Endothelial cell of umbilical vein (primary cell): ENCODE data around the gene NEXMIF. TPM values are rescaled to one million over a fixed set of nuclear protein-coding genes. Genes with fewer than 3 reads are reported as not detected.
"Not testable (repeated sequence)": the region's sequence is repeated elsewhere in the genome, so short reads cannot be mapped to it uniquely, and the experiment has no call there.

Source experiments
- BruUV-seq: library from RNA; stranded (reverse); fragments of 400-500 nt; replicated peaks from 2 replicates; lab custom pipeline; 2021; lab: Mats Ljungman, UMichigan
- CTCF ChIA-PET: fragments of 300-600, 350-600 bp; sonication (Branson Sonifier 250); formaldehyde crosslinking; loops from one replicate; lab custom pipeline; 2021; ENCODE audit warnings: antibody characterized with exemption, inconsistent platforms; lab: Charles Lee
- POLR2A ChIA-PET: fragments of 300-600, 350-600 bp; sonication (Branson Sonifier 250); formaldehyde crosslinking; loops from one replicate; lab custom pipeline; 2021; ENCODE audit warnings: antibody characterized with exemption, inconsistent platforms; lab: Charles Lee
- DNase-seq: peaks from one replicate; pipeline ENCODE4 v3.0.0-alpha.2; 2011; ENCODE audit warnings: low read depth, low spot score
- FAIRE-seq: peaks from 2 replicates; lab custom pipeline; 2011; peaks lifted over from hg19 to GRCh38; lab: Jason Lieb, UNC
- H2AFZ ChIP-seq: 2 replicates; pipeline ENCODE4 v1.6.0; 2012; ENCODE audit warnings: low read depth, low read length, control low read depth, inconsistent platforms
- H3K27ac ChIP-seq: 2 replicates; pipeline ENCODE4 v1.5.1; 2011; ENCODE audit warnings: low read depth, mild to moderate bottlenecking, control low read depth, low read length, moderate library complexity; ENCODE audit not compliant: insufficient read depth
- H3K27me3 ChIP-seq, 2 experiments: 2 replicates each; pipeline versions ENCODE4 v1.6.0 to v1.6.1; 2011; ENCODE audit warnings: low read length in 2 of 2, mixed read lengths in 1 of 2; ENCODE audit not compliant: control insufficient read depth in 2 of 2, insufficient read depth in 2 of 2
- H3K36me3 ChIP-seq, 2 experiments: 2 replicates in 1 of 2; 3 replicates in 1 of 2; pipeline ENCODE4 v1.5.1; 2011; ENCODE audit warnings: low read length in 2 of 2, mild to moderate bottlenecking in 1 of 2, moderate library complexity in 1 of 2; ENCODE audit not compliant: control insufficient read depth in 2 of 2, insufficient read depth in 2 of 2; ENCODE audit errors: extremely low read depth in 1 of 2
- H3K4me1 ChIP-seq: 3 replicates; pipeline ENCODE4 v1.5.1; 2011; ENCODE audit warnings: mild to moderate bottlenecking, low read length; ENCODE audit not compliant: control insufficient read depth, insufficient read depth; ENCODE audit errors: extremely low read depth
- H3K4me2 ChIP-seq: 2 replicates; pipeline ENCODE4 v1.6.1; 2011; ENCODE audit warnings: low read length, control low read depth, mixed read lengths; ENCODE audit not compliant: insufficient read depth
- H3K4me3 ChIP-seq, 3 experiments: fragments of 200-600 bp in 1 of 3; sonication (generic), shearing (Covaris generic) in 1 of 3; replicated peaks in 1 of 3; 2 replicates each; pipeline ENCODE4 v1.5.1; 2011 to 2016; ENCODE audit warnings: control low read depth in 3 of 3, low read length in 3 of 3, mild to moderate bottlenecking in 2 of 3, inconsistent platforms in 1 of 3, low read depth in 1 of 3, moderate library complexity in 1 of 3; ENCODE audit not compliant: insufficient read depth in 1 of 3
- H3K79me2 ChIP-seq: 2 replicates; pipeline ENCODE4 v1.6.0; 2012; ENCODE audit warnings: low read length, inconsistent platforms; ENCODE audit not compliant: control insufficient read depth, insufficient read depth
- H3K9ac ChIP-seq: replicated peaks from 2 replicates; pipeline ENCODE3; 2011; ENCODE audit warnings: low read length, control low read depth; ENCODE audit not compliant: insufficient read depth; ENCODE audit errors: extremely low read depth
- H3K9me1 ChIP-seq: replicated peaks from 3 replicates; pipeline ENCODE4 v1.6.0; 2011; ENCODE audit warnings: mild to moderate bottlenecking, low read length; ENCODE audit not compliant: control insufficient read depth, insufficient read depth; ENCODE audit errors: extremely low read depth
- H3K9me3 ChIP-seq: replicated peaks from 2 replicates; pipeline ENCODE4 v1.5.1; 2012; ENCODE audit warnings: low read length, inconsistent platforms; ENCODE audit not compliant: control insufficient read depth, insufficient read depth
- H4K20me1 ChIP-seq: replicated peaks from 2 replicates; pipeline ENCODE3; 2011; ENCODE audit warnings: mild to moderate bottlenecking, low read length; ENCODE audit not compliant: control insufficient read depth, insufficient read depth; ENCODE audit errors: extremely low read depth
- FOS ChIP-seq: IDR thresholded peaks from 2 replicates; pipeline ENCODE4 v1.6.1; 2011; ENCODE audit warnings: mild to moderate bottlenecking, low read length, moderate library complexity, borderline replicate concordance; ENCODE audit not compliant: insufficient read depth
- MAX ChIP-seq: IDR thresholded peaks from 2 replicates; pipeline ENCODE4 v1.6.1; 2011; ENCODE audit not compliant: insufficient read depth, insufficient read length
- dilution Hi-C: fragments of 300-500 bp; cut with MboI; formaldehyde crosslinking; loops from one replicate; pipeline ENCODE4 v1.15.0; 2019; ENCODE audit warnings: low sequenced_read_pairs; ENCODE audit not compliant: extremely low pct_ligation_motif_present
- intact Hi-C: fragments of 100-400 bp; cut with micrococcal nuclease; formaldehyde crosslinking; loops from one replicate; pipeline ENCODE4 v1.10.0; 2022
- polyA plus RNA-seq, 4 experiments: library from polyadenylated mRNA; depleted of rRNA in 3 of 4; stranded (reverse) in 3 of 4; unstranded in 1 of 4; fragments of >200 nt; gene quantifications; 2 replicates each; pipeline versions ENCODE4 v1.2.1 to v1.2.3, GENCODE V29; 2011 to 2012; ENCODE audit warnings: missing spikeins in 1 of 4
- total RNA-seq: library from RNA; stranded (reverse); gene quantifications from 2 replicates; pipeline ENCODE4 v1.2.3, GENCODE V29; 2021

NEXMIF gene
- total and polyA plus RNA-seq, 2 donors (not counting 3 experiments of a cell fraction or from before 2014, with no cell fraction given), result not detected

- Histone ChIP-seq H3K9me3 (no peaks in the 10 kb centered on the region), H3K4me3 (no peak overlapping the region), H3K9ac (no peak overlapping the region), H3K4me1 (no peaks in the 10 kb centered on the region), H4K20me1 (no peaks in the 10 kb centered on the region), H3K79me2 (no peaks in the 10 kb centered on the region), H3K27me3 (no peaks in the 10 kb centered on the region), H3K4me2 (no peak overlapping the region), H3K27ac (no peak overlapping the region), H3K36me3 (no peaks in the 10 kb centered on the region), H2AFZ (no peak overlapping the region), H3K9me1 (no peaks in the 10 kb centered on the region)
- intact Hi-C loops, result no loop called here
- FAIRE-seq (no peak), DNase-seq (no peak)
- no TSS peak for BruUV-seq
- CTCF ChIA-PET, result no interaction called here
- POLR2A ChIA-PET, result no interaction called here
- dilution Hi-C loops, result no loop called here
- TF ChIP-seq MAX (no peak), FOS (no peak)
These were observed 220.0 kb downstream of the NEXMIF start for GRCh38 chrX:74705269-74705668.

- FAIRE-seq, POLR2A ChIA-PET, DNase-seq, intact Hi-C loops, H3K9me3 ChIP-seq, H3K4me3 ChIP-seq, dilution Hi-C loops, CTCF ChIA-PET, BruUV-seq, H3K4me2 ChIP-seq, H2AFZ ChIP-seq, H3K27me3 ChIP-seq, H3K36me3 ChIP-seq, H3K9me1 ChIP-seq, H3K4me1 ChIP-seq, H3K9ac ChIP-seq, H3K27ac ChIP-seq, H4K20me1 ChIP-seq, H3K79me2 ChIP-seq: not testable (repeated sequence)
These were observed 223.9 kb downstream of the NEXMIF start for GRCh38 chrX:74701343-74701742.
